NCI-H1417 (cell line): Measurements from ENCODE around the gene OR5T1.

Source experiments
- DNase-seq, 3 experiments: peaks; one replicate each; lab custom pipeline; 2025; lab: John Stamatoyannopoulos, UW

OR5T1 gene

GRCh38 chr11:56273854-56274253 is at the start of gene OR5T1:
Gene OR5T1, plus strand, starts transcription at chr11:56274154. Its CDS starts 1,485 bp downstream, at chr11:56275639.
- no peak for DNase-seq

GRCh38 chr11:56234155-56234554 is 39.8 kb upstream of the OR5T1 start, which contains the start of gene OR5T2:
Gene OR5T2, minus strand, starts transcription at chr11:56234255. Its CDS starts 1,193 bp downstream, at chr11:56233062.
- DNase-seq = no peak

- DNase-seq = no peak
These were observed 22.0 kb upstream of the OR5T1 start, which contains the start of gene OR5T3 for GRCh38 chr11:56251954-56252353. Gene OR5T3, plus strand, starts transcription at chr11:56252254. Its CDS starts 0 bp downstream, at chr11:56252254.

- DNase-seq = peak in 1 of 3 experiments; percentile 18
These were observed 2.9 kb upstream of the OR5T1 start for GRCh38 chr11:56271092-56271491.

- no peak for DNase-seq
These were observed 18.2 kb downstream of the OR5T1 start, which contains the start of gene OR8H1 for GRCh38 chr11:56292154-56292553. Gene OR8H1, minus strand, starts transcription at chr11:56292254. Its CDS starts 1,192 bp downstream, at chr11:56291062.

GRCh38 chr11:56296898-56297297 is 22.9 kb downstream of the OR5T1 start:
- DNase-seq = no peak

- DNase-seq = no peak
These were observed 33.9 kb downstream of the OR5T1 start for GRCh38 chr11:56307836-56308235.

GRCh38 chr11:56314844-56315243 is 40.9 kb downstream of the OR5T1 start, which contains the start of gene OR8K3:
Gene OR8K3, plus strand, starts transcription at chr11:56315144. Its CDS starts 3,163 bp downstream, at chr11:56318307.
- no peak for DNase-seq
